HPDE6-E6E7 (cell line): ENCODE measurements around the gene PLCXD1.
"Not testable (repeated sequence)": the region's sequence is repeated elsewhere in the genome, so short reads cannot be mapped to it uniquely, and the experiment has no call there.

Experiments used
- DNase-seq: peaks from one replicate; pipeline ENCODE4 v3.0.0; 2011; ENCODE audit warnings: missing footprints; ENCODE audit errors: extremely low spot score

PLCXD1 gene

DNA sequence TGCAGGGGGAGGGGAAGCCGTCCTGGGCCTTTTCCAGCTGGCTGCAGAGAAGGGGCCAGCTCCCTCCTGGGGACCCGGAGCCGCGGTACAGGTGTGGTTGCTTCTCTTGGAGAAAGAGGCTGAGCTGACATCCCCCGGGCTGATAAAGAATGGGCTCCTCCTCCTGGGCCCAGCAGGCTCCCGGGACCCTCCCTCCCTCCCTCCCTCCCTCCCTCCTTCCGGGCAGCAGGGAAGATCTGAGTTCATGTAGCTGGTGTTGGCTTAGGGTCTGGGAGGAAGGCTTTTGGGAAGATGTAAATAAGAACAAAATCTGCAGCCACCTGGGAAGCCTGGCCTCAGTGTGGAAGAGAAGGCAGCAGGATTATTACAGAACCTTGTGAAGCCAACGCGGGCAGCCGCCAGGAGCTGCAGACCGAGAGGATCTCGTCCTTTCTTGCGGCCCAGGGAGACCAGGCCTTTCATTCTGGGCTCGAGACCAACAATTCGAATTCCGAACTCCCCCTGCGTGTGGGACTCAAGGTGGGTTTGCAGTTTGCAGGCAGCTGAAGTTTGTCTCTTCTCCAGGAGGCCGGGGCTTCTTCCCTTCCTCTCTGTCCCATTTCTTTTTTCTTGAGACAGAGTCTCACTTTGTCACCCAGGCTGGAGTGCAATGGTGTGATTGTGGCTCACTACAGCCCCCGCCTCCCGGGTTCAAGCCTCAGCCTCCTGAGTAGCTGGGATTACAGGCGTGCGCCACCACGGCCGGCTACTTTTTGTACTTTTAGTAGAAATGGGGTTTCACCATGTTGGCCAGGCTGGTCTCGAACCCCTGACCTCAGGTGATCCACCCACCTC is at the start of gene PLCXD1:
PLCXD1 (plus strand) TSS at position 216 of the 834 bp plus-strand sequence. CDS start 2,807 bp downstream, outside the sequence.
- no peak for DNase-seq

GRCh38 chrX:231637-232277 is 49.4 kb upstream of the PLCXD1 start:
- not testable (repeated sequence) for DNase-seq

DNA sequence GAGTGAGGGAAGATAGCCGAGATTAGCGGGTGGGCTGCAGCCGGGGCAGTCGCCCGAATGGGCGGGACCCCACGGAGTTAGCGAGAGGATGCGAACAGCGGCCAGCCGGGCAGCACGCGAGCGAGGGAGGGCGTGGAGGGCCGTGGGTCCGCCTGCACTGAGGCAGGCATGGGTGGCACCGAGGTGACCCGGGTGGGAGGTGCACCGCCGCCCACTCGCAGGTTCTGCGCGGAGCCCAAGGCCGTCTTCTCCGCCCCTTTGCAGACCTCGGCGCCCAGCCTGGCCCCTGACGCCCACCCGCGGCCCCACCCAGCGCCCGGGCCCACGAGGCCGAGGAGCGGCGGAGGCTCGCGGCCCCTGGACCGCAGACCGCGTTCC is 48.9 kb upstream of the PLCXD1 start:
- DNase-seq: not testable (repeated sequence)

DNA sequence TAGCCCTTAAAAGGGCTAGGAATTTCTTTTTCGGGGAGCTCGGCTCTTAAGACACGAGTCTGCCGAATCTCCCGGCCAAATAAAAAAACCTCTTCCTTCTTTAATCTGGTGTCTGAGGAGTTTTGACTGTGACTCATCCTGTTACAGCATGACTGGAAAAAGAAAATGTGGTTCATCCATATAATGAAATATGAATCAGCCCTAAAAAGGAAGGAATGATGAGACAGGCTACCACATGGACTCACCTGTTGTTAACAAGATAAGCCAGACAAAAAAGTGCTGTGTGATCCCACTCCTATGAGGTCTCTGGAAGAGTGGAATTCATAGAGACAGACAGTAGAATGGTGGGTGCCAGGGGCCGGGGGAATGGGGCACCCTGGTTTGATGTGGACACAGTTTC is 45.0 kb upstream of the PLCXD1 start:
- not testable (repeated sequence) for DNase-seq

- no peak for DNase-seq
These were observed 30.2 kb upstream of the PLCXD1 start for GRCh38 chrX:250965-251364.

GRCh38 chrX:251396-252243 is 29.6 kb upstream of the PLCXD1 start:
- not testable (repeated sequence) for DNase-seq

GRCh38 chrX:252244-252956 is 28.8 kb upstream of the PLCXD1 start:
- no peak for DNase-seq

DNA sequence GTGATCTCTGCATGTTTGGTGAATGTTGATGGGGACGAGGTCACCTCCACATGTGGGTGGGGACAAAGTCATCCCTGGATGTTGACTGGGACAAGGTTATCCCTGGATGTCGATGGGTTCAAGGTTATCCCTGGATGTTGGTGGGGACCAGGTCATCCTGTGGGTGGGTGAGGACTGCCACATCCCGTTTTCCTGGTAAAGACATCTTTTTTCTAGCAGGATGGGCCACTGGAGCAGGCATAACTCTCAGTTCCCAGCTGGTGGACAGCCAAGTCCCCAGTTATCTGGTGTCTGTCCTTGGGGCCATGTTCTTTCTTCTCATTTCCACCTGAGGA is 28.3 kb upstream of the PLCXD1 start:
- no peak for DNase-seq

GRCh38 chrX:253451-254297 is 27.5 kb upstream of the PLCXD1 start:
- no peak for DNase-seq

- no peak for DNase-seq
These were observed 26.5 kb upstream of the PLCXD1 start for GRCh38 chrX:254630-255215.

DNA sequence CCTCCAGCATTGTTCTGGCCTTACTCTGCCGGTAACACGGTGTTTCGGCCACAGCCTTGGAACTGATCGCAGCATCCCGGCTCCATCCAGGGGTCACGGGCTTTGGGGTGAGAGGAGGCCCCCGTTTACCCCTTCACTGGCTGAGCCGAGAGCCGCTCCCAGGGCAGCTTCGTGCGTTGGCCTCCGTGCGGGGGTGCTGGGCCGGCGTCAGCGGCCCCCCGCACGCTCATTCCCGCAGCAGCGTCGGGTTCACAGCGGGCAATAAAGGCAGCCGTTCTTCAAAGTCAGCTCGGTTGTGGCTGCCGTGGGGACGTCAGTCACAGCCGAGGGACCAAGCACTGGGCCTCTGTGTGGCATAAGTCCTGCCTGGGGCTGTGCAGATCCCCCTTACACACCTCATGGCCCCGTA is 25.3 kb upstream of the PLCXD1 start:
- no peak for DNase-seq

GRCh38 chrX:257054-257453 is 24.1 kb upstream of the PLCXD1 start:
- not testable (repeated sequence) for DNase-seq

DNA sequence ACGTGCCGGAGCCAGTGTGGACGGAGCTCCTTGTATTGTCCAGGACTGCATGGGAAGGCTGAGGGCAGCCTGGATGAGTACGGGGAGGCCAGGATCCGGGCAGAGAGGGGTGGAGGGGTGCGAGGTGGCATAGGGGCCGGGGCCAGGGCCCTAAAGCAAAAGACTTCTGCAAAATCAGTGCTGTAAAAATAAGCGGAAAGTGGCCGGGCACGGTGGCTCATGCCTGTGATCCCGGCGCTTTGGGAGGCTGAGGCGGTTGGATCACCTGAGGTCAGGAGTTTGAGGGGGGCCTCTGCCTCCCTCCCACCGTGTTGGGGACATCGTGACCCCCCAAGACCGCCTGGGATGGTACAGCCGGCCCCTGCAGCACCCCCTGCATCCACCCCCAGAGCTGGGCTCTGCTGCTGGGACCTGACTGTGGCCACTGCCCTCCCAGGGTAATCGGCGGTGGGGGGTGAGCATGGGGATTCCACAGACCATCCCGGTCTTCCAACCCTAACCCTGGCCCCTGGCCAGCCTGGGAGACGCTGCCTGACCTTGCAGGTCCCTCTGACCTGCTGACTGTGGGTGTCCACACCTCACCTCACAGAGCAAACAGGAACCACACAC is 23.4 kb upstream of the PLCXD1 start:
- no peak for DNase-seq

DNA sequence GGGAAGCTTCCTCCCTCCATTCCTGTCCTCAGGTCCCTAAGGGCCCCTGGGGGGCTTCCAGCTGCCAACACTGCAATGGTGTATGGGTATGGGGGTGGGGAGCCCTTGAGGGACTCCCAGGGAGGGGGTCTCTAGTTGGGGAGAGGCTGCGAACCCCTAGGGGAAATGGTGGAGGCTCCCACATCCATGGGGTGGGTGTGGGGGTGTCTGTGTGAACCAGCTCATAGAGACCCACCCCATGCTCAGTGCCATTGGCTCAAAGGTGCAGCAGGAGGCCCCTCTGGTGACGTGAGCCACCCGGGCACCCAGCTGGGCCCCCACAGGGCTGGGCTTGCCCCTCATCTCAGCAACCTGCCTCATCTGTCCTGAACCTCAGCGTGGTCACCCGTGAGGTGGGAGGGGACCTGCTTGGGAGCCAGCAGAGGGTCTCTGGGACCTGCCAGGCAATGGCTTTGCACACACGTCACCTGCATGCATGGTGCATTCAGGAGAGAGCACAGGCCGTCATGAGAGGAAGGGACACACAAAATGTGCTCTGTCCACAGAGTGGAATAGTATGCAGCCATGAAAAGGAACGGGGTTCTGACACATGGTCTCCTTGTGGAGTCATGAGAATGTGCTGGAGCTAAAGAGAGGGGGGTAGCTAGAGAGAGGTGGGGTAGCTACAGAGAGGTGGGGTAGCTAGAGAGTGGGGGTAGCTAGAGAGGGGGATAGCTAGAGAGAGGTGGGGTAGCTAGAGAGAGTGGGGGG is 22.7 kb upstream of the PLCXD1 start:
- no peak for DNase-seq

DNA sequence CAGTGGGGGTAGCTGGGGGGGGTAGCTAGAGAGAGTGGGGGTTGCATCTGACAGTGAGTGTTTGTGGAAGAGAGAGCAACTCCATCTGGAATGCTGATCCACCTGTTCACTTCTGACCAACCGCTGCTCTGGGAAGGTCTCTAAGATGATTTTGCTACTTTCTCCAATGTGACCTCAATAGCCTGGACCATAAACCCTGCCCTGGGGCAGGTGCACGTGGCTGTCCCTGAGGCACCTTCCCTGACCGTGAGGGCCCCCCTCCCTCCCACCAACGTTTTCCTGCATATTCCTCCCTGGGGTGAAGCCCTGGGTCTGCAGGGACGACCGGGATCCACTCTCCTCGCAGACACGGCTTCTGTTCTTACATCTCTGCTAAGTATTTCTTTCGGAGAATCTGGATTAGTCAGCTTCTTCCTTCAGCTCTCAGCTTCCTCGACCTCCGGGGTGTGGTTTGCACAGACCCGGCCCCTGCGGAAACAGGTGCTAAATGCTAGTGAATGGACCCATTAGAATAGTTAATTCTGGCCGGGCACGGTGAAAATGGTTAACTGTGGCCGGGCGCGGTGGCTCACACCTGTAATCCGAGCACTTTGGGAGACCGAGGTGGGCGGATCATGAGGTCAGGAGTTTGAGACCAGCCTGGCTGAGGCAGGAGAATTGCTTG is 21.4 kb upstream of the PLCXD1 start:
- DNase-seq: no peak

GRCh38 chrX:261167-261918 is 19.8 kb upstream of the PLCXD1 start:
- DNase-seq: no peak

GRCh38 chrX:261919-262352 is 19.2 kb upstream of the PLCXD1 start:
- DNase-seq: no peak

DNA sequence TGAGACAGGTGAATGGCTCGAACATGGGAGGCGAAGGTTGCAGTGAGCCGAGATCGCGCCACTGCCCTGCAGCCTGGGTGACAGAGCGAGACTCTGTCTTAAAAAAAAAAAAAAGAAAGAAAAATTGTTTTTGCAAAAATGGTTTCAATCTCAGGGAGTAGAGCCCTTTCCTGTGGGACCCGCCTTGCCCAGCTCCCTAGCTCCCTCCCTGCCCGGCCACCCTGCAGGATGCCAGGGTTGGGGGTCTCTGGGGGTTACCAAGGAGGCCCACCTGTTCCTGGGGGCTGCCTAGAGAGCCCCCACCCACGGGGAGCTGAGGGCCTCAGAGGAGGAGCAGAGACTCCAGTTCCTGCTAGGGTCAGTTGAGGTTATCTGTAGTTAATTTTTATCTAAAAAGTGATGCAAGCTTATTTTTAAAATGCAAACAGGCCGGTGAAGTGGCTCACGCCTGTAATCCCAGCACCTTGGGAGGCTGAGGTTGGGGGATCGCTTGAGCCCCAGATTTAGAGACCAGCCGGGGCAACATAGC is 18.7 kb upstream of the PLCXD1 start:
- no peak for DNase-seq
